K562 treated with DMSO at 1 percent for 12 hours (cell line): ENCODE results near the gene IMMP1L. TPM values are rescaled to one million over a fixed set of nuclear protein-coding genes. Genes with fewer than 3 reads are reported as not detected.

Experiments used
- total RNA-seq: library from RNA; unstranded; fragments of 300-600 nt; gene quantifications from 2 replicates; pipeline ENCODE4 v1.2.3, GENCODE V29; 2022; ENCODE audit not compliant: insufficient read depth

The IMMP1L gene
- 22.6 and 44.8 TPM in 2 replicates for total RNA-seq

GRCh38 chr11:31509429-31510345 lies at the start of gene IMMP1L, which contains the start of gene ELP4:
Gene IMMP1L, minus strand, starts transcription at chr11:31509622. Its CDS starts 46,346 bp downstream, at chr11:31463276.
Gene ELP4, plus strand, starts transcription at chr11:31509767. Its CDS starts 18 bp downstream, at chr11:31509785.

Other genes with a start within 250 kb of the IMMP1L start
- not detected in 2 replicates for gene DCDC1, start 139.9 kb downstream of the IMMP1L start, total RNA-seq
- gene DNAJC24, start 139.8 kb downstream of the IMMP1L start, total RNA-seq, result 9.4 and 13.8 TPM in 2 replicates
- gene ELP4, start 145 bp upstream of the IMMP1L start, total RNA-seq, result 15.3 and 24.7 TPM in 2 replicates